Frontal cortex (tissue), 4 donors: ENCODE data around the gene ATP6V1C2. TPM values are rescaled to one million over a fixed set of nuclear protein-coding genes. Genes with fewer than 3 reads are reported as not detected.

Source experiments
- DNase-seq, 2 donors: peaks; one replicate each; pipeline ENCODE4 v3.0.0; 2012; ENCODE audit warnings: low spot score in 2 of 2
- FAIRE-seq: peaks from 2 replicates; lab custom pipeline; 2012; peaks lifted over from hg19 to GRCh38; lab: Jason Lieb, UNC
- total RNA-seq: library from RNA; depleted of rRNA; stranded (reverse); fragments of >200 nt; gene quantifications from one replicate; pipeline ENCODE4 v1.2.3, GENCODE V29; 2014
- donor health status: control.
- donor health status: control.
- donor health status: control.

ATP6V1C2 gene
- 1.2 TPM for total RNA-seq

GRCh38 chr2:10721396-10722251 lies at the start of gene ATP6V1C2:
ATP6V1C2 (plus strand) TSS chr2:10721630; CDS start chr2:10722850, 1,220 bp downstream.
- peak in 1 of 2 donors; percentile 30 for DNase-seq

DNA sequence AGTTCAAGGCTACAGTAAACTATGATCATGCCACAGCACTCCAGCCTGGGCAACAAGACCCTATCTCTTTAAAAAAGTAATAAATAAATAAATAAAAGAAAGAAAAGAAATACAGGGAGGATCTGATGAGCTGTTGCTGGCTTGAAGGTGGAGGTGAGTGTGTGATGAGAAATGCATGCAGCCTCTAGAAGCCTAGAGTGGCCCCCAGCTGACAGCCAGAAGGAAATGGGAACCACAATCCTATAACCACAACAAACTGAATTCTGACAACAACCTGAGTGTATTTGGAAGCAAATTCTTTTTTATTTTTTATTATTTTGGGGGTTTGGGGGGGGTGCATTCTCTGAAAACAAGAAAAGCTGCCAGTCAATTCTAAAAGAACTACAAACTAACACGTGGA lies 46.3 kb upstream of the ATP6V1C2 start:
- FAIRE-seq (no peak), DNase-seq (no peak)

More at GRCh38 chr2:10721396-10722251, at the start of gene ATP6V1C2:
- FAIRE-seq, result no peak

DNA sequence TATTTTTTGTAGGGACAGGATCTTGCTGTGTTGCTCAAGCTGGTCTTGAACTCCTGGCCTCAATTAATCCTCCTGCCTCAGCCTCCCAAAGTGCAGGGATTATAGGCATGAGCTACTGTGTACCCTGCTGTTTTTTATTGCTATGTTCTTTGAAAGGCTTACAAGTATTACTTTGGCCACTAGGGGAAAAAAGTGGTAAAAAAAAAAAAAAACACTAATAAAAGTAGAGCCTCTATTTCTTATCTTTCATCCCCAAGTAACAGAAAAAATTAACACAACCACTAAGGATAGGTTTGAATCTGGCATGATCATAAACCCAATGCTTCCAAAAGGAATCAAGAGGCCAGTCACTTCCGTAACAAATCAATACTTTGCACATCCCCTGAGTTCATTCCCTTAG lies 43.2 kb upstream of the ATP6V1C2 start:
- no peak for DNase-seq

DNA sequence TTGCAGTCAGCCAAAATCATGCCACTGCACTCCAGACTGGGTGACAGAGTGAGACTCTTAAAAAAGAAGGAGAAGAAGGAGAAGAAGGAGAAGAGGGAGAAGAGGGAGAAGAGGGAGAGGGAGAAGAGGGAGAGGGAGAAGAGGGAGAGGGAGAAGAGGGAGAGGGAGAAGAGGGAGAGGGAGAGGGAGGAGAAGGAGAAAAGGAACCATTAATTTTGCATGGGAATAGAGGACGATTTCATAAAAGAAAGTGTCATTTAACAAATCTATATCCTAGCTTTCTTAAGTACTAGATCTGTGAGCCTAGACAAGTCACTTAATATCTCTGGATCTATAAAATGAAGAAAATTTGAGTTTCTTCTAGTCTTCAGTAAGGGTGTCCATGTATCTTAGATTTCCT lies 41.2 kb upstream of the ATP6V1C2 start:
- FAIRE-seq (no peak), DNase-seq (no peak)

More for the DNA sequence above, 43.2 kb upstream of the ATP6V1C2 start:
- no peak for FAIRE-seq

GRCh38 chr2:10680957-10681356 lies 40.5 kb upstream of the ATP6V1C2 start:
- FAIRE-seq, result no peak

DNA sequence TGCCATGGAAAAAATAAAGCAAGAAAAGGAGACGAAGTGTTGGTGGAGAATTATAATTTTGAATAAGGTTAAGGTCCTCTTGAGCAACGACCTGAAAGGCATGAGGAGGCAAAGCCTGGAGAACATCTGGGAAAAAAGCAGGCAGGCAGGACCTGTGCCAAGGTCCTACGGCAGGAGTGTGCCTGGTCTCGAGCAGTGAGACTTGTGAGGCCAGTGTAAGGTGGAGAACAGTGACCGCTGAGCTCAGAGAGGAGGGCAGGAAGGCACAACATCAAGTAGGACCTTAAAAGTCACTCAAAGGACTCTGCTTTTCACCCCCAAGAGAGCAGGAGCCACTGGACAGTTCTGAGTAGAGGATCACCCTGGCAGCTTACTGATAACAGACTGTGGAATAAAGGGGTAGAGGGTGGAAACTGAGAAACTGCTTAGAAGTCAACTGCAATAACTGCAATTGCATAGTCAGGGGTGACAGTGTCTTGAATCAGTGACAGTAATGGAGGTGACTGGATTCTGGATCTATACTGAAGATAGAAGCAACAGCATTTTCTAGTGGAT lies 35.2 kb upstream of the ATP6V1C2 start:
- no peak for FAIRE-seq
- no peak for DNase-seq

More at GRCh38 chr2:10680957-10681356, 40.5 kb upstream of the ATP6V1C2 start:
- DNase-seq, result no peak

GRCh38 chr2:10688921-10689807 lies 32.3 kb upstream of the ATP6V1C2 start:
- peak in 1 of 2 donors; percentile 37 for DNase-seq

GRCh38 chr2:10691521-10691920 lies 29.9 kb upstream of the ATP6V1C2 start:
- no peak for DNase-seq
- no peak for FAIRE-seq

More at GRCh38 chr2:10688921-10689807, 32.3 kb upstream of the ATP6V1C2 start:
- no peak for FAIRE-seq

DNA sequence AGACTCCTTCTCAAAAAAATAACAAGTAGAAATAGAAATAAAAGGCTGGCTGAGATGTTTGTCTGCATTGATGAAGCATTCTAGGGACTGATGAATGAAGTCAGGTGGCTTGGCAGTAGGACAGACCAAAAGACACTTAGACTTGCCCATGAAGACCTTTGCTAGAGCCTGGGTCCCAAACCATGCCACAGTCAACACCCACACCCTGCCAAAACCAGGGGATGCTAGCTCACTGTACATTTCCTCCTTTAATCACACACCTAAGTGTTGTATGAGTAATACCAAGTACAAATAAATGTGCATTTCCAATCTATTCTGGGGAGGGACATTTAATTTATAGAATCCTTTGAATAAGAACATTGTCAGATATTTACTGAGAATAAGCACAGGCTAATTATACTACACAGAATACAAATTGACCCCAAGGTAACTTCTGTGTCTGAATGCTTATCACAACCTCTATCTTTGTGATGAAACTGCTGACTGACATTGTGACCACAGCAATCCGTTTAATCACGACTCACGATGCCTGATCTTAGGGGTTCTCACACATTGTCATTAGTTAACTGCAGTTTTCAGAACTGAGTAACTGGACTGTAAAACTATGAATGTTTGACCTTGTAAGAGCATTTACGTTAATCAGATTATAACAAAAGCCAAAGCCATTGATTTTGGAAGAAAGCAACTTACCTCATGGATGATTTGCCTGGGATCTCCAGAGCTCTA lies 21.2 kb upstream of the ATP6V1C2 start:
- DNase-seq (no peak), FAIRE-seq (no peak)

DNA sequence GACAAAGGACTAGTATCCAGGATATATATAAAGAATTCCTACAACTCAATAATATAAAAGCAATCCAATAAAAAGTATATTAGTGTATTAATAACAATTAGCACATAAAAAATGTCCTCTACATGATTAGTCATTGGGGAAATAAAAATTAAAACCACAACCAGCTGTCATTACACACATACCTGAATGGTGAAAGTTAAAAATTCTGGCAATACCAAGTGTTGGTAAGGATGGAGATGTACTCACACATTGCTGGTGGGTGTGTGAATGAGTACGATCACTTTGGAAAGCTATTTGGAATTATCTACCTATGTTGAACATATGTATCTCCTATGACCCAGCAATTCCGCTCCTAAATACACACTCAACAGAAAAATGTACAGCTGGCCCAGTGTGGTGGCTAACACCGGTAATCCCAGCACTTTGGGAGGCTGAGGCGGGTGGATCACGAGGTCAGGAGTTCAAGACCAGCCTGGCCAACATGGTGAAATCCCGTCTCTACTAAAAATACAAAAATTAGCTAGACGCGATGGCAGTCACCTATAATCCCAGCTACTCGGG lies 17.3 kb upstream of the ATP6V1C2 start:
- no peak for FAIRE-seq
- DNase-seq, result no peak

GRCh38 chr2:10706033-10706432 lies 15.4 kb upstream of the ATP6V1C2 start:
- FAIRE-seq, result no peak
- DNase-seq, result no peak

- no peak for DNase-seq
- no peak for FAIRE-seq
Observed at GRCh38 chr2:10707831-10708230, 13.6 kb upstream of the ATP6V1C2 start.

- DNase-seq (no peak), FAIRE-seq (no peak)
Observed at GRCh38 chr2:10709290-10709939, 12.0 kb upstream of the ATP6V1C2 start.

DNA sequence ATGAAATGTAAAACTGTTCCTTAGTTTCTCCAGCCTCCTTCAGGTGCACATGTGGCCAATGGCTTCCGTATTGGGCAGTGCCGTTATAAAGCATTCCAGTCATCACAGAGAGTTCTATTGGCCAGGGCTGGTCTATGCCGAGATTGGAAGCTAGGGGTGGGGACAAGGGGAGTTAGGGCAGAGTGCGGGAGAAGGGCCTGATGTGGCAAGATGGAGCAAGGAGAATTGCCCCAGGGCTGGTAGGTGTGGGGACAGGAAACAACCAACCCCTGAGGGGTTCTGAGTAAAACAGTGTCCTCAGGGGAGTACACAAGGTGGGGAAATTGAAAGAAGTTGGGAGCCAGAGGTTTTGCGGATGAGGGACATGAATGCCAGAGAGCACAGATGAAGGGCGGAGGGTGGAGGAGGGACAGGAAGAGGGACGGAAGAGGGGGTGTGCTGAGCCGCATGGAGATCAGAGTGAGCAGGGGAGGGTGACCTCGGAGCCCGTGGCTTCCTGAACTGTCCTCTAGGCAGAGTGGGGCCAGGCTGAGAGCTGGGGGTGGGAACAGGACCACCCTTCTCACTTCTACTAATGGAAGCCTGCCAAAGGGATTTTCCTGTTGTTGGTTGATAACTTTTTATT lies 9.1 kb upstream of the ATP6V1C2 start:
- DNase-seq, result no peak

GRCh38 chr2:10716581-10716980 lies 4.8 kb upstream of the ATP6V1C2 start:
- FAIRE-seq (no peak), DNase-seq (no peak)

More for the DNA sequence above, 9.1 kb upstream of the ATP6V1C2 start:
- FAIRE-seq, result no peak

GRCh38 chr2:10717628-10718027 lies 3.8 kb upstream of the ATP6V1C2 start:
- DNase-seq (no peak), FAIRE-seq (no peak)

- DNase-seq, result no peak
Observed at GRCh38 chr2:10720306-10720705, 1.1 kb upstream of the ATP6V1C2 start.

GRCh38 chr2:10720947-10721395 lies 459 bp upstream of the ATP6V1C2 start:
- DNase-seq (no peak), FAIRE-seq (no peak)

More at GRCh38 chr2:10720306-10720705, 1.1 kb upstream of the ATP6V1C2 start:
- FAIRE-seq, result no peak
